CD4-positive, alpha-beta T cell treated with Interferon gamma for 1 hour (primary cell): ENCODE data around the gene NRARP.

Source experiments
- DNase-seq: peaks from one replicate; pipeline ENCODE4 v3.0.0-alpha.2; 2020

Gene NRARP

DNA sequence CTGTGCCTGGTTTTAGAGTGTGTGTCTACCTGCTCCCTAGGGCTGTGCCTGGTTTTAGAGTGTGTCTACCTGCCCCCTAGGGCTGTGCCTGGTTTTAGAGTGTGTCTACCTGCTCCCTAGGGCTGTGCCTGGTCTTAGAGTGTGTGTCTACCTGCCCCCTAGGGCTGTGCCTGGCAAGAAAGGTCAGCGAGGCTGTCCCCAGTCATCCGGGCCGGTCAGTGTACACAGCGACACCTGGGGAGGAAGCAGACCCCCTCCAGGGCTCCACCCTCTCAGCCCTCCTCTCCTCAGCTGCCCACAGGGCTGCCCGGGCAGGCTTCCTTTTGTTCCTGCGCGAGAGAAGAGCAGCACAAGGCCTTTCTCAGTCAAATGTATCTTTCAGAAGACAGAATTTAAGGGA, 4.1 kb downstream of the NRARP start:
- no peak for DNase-seq

DNA sequence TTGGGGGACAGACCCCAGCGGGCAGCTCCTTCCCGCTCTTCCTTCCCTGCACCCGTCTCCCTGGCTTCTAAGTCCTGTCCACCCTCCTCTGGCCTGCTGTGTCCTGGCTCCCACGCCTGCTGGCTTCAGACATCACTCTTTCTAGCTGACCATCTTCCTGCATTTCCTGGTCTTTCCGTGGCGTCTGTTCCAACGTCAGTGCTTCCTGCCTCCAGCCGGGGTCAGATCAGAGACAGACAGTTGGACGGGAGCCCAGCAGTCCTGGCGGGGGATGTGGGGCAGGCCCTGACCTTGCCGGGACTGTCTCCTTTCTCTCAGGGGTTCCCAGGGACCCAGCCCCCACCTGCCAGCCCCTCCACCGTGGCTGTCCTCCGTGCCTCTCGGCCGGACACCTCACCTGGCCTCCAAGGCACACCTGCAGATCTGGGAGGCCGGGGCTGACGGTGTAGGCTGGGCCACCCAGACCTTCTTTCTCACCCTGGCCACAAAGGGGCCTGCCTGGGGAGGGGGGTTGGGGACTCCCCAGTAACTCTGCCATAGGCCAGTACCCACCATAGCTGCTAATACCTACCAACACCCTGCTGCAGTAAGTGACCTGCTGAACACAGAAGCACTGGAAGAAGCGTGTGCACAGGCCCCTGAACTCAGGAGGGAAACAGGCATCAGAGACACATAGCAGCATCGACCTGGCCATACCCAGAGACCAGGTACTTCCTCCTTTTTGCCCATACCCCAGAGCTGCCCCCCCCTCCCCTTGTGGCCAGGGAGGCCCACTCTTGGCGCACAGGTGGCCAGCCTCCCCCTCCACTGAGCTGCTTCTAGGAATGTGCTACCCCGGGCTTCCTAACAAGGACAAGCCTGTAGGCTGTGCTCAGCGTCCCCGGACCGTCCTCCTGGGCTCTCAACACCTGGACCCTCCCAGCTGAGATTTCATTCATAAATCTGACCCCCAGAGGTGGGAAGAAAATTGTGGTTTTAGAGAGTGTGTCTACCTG, 5.1 kb downstream of the NRARP start:
- DNase-seq = no peak

DNA sequence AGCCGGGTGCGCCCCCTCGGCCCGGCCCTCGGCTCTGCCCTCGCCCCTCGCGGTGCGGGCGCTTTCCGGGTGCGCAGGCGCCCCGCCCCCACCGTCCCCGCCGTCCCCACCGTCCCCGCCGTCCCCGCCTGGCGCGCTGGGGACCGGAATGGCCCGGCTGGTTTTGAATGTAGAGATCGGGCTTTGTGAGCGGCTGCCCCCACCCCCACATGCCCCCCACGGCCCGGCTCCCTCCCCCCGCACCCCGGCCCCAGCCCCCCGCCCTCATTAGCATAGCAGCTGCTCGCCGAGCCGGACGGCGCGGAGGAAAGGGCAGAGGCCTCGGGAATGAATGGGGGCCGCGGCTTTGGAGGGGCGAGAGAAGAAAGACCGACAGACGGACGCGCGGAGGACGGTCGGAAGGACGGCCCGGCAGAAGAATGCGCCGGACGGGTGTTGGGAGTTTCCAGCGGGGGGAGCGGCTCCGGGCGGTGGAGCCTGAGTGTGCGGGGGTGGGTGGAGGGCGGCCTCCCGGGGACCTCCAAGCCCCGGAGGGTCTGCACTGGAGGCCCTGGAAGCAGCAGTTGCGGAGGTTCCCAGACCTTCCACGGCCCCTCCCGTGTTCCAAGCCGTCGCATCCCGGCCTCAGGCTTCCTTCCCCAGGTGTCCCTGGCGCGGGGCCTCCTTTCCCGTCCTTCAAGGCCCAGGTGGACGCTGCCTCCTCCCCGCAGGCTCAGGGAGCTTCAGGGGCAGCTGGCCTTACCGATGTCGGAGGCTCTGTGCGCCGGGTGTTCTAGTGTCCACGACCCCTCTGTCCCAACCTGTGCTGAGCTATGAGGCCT, 6.0 kb downstream of the NRARP start:
- DNase-seq = no peak

DNA sequence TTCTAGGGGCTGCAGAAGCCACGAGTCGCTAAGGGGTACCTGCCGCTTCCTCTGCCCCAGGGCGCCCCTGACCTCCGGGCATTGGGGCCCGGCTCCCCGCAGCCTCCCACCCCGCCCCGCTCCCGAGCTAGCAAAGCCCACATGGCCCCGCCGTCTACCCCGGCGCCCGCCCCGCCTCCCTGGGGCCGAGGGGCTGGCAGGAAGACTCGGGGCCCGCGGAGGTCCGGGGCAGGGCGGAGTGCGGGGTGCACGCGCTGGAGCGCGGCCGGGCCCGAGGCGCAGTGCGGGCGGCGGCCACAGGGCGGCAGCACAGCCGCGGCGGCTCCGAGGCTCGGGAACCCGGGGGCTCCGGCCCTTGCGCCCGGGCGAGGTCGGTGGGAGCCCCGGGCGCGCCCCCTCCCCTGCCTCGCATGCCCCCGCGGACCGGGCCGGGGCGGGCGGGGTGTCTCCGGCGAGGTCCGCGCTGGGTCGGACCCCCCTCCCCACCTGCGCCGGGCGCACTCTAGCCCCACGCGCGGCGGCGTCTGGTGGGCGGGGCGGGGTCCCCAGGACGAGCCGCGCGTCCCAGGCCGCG, 6.7 kb downstream of the NRARP start:
- peak; percentile 30 for DNase-seq

DNA sequence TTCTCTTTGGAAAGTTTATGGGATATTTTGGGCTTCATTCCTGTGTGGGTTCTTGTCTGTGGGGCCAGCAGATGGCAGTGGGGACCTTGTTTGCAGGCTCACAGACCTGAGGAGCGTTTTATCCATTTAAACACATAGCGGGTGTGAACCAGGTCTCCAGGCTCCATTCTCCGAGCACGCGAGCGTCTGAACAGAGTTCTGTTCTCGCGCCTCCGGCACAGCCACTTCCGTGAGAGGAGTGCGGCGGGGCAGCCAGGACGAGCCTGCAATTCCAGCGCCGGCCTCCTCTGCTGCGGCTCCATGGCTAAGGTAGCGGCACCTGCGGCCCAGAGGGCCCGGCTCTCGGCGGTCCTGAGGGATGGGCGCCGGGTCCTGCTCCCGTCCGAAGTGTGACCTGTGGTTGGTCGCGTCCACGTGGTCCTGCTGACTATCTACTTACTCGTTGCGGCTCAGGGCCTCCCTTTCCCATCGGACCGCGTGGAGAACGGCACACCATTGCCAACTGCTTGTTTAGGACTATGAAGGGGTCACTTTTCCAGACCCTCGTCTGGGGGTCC, 7.3 kb downstream of the NRARP start:
- DNase-seq = no peak

DNA sequence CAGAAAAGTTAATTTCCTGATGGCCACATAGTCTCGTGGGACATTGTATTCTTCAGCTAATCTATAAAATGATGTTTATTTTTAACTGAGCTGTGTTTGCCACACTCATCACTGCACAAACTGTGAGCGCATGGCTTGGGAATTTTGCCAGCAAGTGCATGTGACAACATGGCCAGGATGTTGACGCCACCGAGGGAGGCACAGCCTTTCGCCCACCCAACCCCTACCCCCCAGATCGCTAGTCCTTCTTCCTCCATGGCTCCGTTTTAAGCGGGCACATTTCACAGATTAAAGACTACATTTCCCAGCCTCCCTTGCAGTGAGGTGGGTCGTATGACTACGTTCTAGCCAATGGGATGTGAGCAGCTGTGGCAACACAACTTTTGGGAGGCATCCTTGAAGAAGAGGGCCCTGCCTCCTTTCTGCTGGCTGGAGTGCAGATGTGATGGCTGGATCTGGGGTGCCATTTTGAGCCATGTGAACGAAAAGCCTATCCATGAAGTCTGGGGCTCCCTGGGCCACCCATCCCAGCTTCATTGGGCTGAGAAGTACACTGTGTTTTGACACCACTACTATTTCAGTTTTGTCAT, 7.9 kb downstream of the NRARP start:
- peak; percentile 23 for DNase-seq

DNA sequence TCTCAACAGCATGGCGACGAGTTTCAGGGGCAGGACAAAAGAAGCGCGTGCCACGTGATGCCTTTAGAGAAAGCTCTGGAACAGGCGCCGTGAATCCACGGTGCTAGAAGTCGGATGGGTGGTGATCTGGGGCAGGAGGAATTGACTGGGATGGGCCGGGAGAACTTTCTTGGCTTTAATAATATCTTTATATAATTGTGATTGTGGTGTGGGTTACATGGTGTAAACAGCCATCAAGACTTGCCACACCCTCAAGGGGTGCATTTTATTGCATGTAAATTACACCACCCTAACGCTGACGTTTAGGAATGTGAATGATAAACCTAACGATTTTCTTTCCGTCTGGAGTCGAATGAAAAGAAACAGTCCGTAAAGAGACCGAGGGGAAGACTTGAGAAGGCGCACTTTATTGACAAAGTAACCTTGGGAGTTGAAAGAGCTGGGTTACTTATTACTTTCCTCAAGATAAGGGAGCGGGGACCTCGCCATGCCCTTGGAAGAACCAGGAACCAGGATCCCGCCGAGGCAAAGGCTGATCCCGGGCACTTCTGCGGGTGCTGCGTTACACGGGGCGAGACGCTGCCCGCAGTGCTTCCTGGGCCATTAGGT, 8.5 kb downstream of the NRARP start:
- DNase-seq = no peak

DNA sequence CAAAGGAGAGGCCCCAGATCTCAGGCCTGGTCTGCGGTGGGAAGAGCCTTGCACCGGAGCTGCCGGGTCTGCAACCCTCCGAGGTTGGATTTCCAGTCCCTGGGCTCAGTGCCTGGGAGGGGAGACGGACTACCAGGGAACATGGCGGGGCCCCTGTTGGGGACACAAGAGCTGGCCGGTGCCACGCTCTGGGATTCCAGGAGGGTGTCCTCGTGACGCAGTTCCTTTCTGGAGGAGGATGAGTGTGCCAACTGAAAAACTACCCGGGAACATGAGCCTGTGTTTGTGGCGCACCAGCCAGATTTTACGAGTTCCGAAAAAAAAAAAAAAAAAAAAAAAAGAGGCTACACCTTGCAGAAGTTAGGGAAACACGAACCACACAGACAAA, 9.0 kb downstream of the NRARP start:
- DNase-seq = no peak

DNA sequence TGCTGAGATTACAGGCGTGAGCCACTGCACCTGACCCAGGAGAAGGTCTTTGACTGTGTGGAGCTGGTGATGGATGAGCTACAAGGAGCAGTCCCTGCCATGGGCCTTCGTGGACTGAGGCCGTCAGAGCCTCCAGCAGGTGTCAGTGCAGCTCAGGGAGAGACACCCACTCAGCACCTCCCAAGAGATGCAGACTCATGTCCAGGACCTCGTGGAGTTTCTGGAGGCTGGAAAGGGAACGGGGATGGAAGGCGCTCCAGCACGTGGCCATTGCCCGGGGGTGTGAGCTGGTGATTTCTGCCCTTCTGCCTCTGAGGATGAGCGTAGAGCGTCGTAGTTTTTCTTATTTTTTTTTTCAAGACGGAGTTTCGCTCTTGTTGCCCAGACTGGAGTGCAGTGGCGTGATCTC, 15.1 kb downstream of the NRARP start:
- no peak for DNase-seq

DNA sequence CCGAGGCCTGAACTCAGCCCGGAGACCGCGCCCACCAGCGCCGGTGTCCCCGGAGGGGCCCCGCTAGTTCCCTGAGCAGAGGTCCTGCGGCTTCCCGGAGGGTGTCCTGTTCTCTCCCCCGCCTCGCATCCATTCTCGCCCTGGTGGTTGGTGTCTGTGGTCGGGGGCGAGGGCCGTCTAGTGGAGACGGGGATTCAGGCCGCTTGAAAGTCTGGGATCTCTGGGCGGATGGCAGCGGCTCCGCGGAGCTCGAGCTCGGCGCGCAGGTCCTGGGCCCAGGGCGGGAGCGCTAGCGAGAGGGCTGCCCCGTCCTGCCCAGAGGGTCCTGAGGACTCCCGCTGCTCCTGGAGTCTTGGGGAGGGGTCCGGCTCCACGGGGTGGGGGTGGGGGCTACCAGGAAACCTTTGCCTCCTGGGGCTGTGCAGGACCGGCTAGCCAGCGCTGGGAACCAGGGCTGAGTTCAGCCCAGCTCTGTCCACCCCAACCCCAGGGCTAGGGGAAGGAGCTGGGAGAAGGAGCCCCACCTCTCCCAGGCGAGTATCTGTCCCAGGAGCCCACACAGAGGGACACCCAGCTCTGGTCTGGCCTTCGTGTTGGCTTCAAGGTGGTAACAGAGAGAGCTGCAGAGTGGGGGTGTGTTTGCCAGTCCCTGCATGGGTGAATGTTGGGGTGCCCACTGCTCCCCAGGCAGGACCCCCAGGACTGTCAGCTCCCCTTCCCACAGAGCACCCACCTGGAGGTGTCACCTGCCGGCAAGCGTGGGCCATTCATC, 20.5 kb downstream of the NRARP start:
- DNase-seq = no peak

DNA sequence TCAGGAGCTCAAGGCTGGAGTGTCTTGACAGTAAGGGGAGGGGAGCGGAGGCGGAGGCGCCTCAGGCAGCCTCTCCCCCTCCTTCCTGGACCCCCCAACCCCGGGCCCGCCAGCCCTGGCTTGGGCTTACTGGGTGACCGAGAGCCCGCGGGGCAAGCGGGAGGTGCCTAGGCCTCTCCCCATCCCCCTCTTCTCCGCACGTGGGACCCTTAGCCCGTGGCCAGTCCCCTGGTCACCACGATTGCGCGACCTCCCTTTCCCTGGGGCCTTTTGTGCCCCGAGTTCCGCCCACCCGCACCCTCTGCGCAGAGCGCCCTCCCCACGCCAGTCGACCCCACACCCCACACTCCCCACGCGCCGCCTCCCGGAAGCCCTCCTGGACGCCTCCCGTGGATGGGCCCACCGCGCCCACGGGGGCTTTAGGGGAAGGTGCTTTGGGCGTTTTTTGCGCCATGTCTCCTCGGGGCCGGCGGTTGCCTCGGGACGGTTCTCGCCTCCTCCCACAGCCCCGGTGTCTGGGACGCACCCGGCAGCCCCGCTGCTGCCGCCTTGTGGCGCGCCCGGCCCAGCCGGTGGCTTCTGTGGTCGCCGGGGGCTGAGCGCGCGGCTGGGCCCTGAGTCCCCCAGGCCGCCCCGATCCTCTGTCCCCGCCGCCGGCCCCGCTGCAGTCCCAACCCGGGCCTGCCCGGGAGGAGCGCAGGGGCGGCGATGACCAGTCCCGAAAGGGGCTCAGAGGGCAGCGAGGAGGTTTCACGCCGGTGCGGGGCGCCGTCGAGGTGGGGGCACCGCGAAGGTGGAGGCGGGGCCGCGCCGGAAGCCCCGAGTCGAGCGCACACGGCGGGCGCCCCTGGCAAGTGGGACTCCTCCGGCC, 21.4 kb downstream of the NRARP start:
- DNase-seq = no peak

DNA sequence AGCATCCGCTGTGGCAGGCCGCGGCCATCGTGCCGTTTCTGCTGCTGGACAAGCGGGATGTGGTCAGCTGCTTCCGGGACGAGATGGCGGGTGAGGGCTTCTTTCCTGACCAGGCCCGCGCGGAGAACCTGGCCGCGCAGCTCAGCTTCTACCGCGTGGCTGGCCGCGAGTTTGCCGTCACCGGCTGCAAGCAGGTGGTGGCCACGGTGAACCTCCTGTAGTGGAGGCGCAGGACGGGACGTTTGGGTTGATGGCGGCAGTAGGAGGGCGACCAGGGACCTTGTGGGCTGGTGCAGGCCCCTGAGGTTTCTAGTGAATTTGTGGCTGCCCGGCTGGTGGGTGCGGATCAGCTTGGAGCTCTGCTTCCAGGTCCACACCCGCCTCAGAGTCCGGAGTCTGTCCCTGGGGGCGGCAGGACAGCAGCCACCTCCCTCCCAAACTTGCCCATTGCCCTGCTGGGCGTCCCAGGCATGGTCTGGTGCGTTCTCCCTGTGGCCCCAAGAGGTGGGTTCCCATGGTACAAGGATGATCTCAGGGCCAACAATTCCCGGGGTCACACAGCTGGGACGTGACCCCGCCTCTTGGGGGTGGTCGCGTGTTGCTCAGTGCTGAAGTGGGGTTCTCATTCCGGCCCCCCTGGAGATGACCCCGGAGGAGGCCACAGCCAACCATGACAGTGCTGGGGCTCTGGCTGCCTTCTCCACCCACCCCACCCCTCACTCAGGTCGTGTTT, 22.2 kb downstream of the NRARP start:
- DNase-seq = no peak

DNA sequence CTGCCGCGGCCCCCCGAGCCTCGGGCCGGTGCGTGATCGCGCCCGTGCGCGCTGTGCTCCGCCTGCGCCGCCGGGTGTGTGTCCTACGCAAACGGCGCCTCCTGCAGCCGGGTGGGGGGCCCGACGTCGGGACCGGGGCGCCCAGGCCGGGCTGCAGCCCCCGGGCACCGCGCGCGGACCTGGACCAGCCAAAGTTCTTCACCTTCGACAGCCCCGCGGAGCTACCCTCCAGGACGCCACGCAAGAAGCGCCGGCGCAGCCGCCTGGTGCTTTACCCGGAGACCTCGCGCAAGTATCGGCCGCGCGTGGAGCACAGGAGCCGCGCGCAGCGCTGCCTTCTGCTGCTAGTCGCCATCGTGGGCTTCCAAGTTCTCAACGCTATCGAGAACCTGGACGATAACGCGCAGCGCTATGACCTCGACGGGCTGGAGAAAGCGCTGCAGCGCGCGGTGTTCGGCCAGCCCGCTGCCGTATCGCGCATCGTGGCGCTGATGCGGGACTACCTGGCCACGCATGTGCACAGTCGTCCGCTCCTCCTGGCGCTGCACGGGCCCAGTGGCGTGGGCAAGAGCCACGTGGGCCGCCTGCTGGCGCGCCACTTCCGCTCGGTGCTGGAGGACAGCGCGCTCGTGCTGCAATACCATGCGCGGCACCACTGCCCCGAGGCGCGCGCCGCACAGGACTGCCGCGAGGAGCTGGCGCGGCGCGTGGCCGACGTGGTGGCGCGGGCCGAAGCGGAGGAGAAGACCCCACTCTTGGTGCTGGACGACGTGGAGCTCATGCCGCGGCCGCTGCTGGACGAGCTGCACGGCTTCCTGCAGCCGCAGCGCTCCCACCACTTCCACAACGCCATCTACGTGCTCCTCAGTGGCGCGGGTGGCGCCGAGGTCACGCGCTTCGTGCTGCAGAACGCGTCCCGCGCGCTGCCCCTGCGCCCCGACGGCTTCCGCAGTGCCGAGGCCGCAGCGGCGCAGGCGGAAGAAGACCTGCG, 23.1 kb downstream of the NRARP start:
- DNase-seq = no peak

DNA sequence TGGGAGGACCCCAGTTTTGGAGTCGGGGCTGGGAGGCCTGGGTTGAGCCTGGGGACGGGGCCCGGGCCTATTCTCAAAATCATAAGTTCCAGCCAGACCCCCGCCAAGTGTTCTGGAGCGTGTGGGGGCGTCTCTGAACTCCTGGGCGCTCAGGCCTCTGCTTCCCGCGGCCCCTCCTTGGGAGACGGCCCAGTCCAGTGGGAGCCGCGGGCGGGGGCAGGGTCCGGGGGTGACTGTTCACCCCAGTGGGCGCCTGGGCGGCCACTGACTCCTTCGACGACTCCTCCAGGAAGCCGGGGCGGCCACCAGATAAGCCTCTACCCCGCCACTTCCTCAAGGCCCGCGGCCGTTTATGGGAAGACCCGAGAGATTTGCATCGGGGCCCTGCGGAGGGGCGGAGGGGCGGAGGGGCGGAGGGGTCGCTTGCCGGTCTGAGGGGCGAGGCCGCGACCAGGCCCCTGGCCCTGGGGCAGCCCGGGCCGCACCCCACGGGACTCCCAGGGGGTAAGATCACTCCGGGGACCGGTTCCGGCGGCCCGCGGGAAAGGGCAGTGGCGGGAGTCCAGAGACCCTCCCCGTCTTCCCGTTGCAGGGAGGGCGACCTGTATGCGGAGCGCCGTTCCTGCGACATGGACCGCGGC, 23.9 kb downstream of the NRARP start:
- peak; percentile 31 for DNase-seq

DNA sequence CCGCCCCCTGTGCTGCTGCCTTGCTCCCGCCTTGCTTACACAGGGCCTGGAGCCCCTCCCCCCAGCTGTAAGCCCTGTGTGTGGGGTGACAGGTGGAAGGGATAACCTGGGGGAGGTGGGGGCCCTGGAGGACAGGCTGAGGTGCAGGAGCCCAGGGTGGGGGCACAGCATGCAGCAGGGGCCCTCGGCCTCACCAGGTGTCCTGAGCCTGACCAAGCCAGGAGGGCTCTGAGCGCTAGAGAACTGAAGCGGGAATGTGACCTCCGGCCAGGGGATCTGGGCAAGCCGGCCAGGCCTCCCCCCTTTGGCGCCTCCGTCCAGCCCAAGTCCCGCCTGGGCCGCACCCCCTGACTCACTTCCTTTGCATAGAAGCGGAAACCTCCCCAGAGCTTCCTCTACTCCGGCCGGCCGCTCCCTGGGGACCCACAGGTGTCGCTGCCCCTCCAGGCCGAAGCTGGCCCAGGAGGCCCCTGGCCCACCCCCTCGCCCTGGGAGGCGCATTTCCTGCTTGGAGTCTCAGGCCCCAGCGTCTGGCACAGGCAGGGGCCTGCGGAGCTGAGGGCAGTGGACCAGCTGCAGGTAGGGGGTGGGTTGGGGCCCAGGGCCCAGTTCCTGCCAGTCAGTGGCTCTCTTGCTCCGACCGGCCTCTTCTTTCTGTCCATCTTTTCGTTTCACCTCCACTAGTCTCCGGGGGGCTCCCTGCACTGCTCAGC, 24.6 kb downstream of the NRARP start, which contains the start of gene TOR4A:
TOR4A (plus strand) TSS at position 398 of the 713 bp plus-strand sequence. CDS start 964 bp downstream, outside the sequence.
- peak; percentile 67 for DNase-seq

DNA sequence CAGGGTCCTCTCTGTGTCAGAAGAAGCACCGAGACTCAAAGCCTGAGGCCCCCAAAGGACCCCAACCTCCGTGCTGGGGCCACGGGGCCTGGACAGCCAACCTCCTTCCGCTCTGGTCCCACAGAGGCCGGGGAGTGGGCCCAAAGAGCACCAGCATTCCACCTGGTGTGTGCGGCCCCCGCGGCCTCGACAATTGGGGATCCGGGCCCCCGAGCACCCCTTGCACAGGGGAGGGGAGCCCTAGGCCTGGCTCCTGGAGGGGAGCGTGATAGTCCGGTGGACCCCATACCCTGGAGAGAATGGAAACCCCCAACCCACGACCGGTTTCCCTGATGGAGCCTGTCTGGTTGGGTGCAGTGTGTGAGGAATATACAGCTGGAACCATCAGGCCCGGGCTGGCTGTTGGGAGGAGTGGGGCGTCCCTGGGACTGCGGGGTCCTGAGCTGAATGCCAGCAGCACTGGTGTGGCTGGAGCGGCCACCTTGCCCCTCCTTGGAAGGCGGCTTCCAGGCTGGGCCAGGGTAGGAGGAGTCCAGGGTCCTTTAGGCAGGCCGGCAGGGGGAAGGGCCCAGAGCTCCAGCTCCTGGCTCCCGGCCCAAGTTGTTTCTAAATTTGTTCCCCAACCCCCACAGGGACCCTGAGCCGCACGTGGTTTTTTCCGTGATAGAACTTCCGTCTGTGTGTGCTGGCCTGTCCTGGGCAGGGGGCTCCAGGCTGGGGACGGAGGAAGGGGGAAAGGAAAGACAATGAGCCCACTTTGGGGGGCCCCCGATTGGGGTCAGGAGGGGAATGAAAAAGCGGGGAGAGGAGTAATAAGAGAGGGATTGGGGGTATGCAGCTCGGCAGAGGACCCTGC, 25.4 kb downstream of the NRARP start:
- no peak for DNase-seq
